Measurements from ENCODE around the gene TMCO4. TPM values are rescaled to one million over a fixed set of nuclear protein-coding genes. Genes with fewer than 3 reads are reported as not detected.

The TMCO4 gene
- total and polyA plus RNA-seq, 2 donors (not counting 3 experiments of a cell fraction or from before 2014, with no cell fraction given) = 7.6 to 10.3 TPM

- Histone ChIP-seq H3K9ac (replicated peaks; ENCODE audit: extremely low read depth, insufficient read depth, low read length) (peak overlapping the region; percentile 45), H3K27ac (ENCODE audit: insufficient read depth, low read depth, low read length) (peak overlapping the region; percentile 15), H3K4me1 (ENCODE audit: control insufficient read depth, extremely low read depth, insufficient read depth, low read length) (peaks cover 9% of the 10 kb centered on the region), H3K4me3 (replicated peaks in 1 of 3; ENCODE audit: insufficient read depth in 1 of 3, low read depth in 1 of 3, low read length in 3 of 3) (peak overlapping the region; percentile 31 to 72 (median 69)), H3K9me1 (replicated peaks; ENCODE audit: control insufficient read depth, extremely low read depth, insufficient read depth, low read length) (no peaks in the 10 kb centered on the region), H2AFZ (ENCODE audit: low read depth, low read length) (peak overlapping the region; percentile 98), H3K4me2 (ENCODE audit: insufficient read depth, low read length) (peak overlapping the region; percentile 60), H3K9me3 (replicated peaks; ENCODE audit: control insufficient read depth, insufficient read depth, low read length) (no peaks in the 10 kb centered on the region), H3K36me3 (ENCODE audit: control insufficient read depth in 2 of 2, extremely low read depth in 1 of 2, insufficient read depth in 2 of 2, low read length in 2 of 2) (no peaks in the 10 kb centered on the region), H3K79me2 (ENCODE audit: control insufficient read depth, insufficient read depth, low read length) (no peaks in the 10 kb centered on the region), H4K20me1 (replicated peaks; ENCODE audit: control insufficient read depth, extremely low read depth, insufficient read depth, low read length) (no peaks in the 10 kb centered on the region), H3K27me3 (ENCODE audit: control insufficient read depth in 2 of 2, insufficient read depth in 2 of 2, low read length in 2 of 2) (no peaks in the 10 kb centered on the region)
- intact Hi-C loops (cut with micrococcal nuclease) (loop anchor here (2.0 kb wide), 1 partner anchor 83 kb away; the partner anchor contains the start of gene OTUD3), dilution Hi-C loops (cut with MboI; ENCODE audit: extremely low pct_ligation_motif_present, low sequenced_read_pairs) (no loop called here)
- DNase-seq (ENCODE audit: low read depth, low spot score) = peak; percentile 60
- ChIA-PET POLR2A (interaction anchor here (0.9 kb wide), 1 partner anchor 34 kb away, joined by 3 read pairs; no protein-coding TSS in a partner anchor), CTCF (interaction anchor here (0.6 to 1.3 kb wide), 4 partner anchors 16 to 82 kb away, joined by 3 to 5 read pairs (median 3); partner anchors contain the start of gene OTUD3)
- no peak for TF ChIP-seq POLR2AphosphoS5 (IDR thresholded peaks at IDR 0.05; ENCODE audit: insufficient read depth, low read depth, low read length)
- no peak for TF ChIP-seq MYC (IDR thresholded peaks at IDR 0.05; ENCODE audit: low read depth, low read length)
- TF ChIP-seq, protein P1, sequence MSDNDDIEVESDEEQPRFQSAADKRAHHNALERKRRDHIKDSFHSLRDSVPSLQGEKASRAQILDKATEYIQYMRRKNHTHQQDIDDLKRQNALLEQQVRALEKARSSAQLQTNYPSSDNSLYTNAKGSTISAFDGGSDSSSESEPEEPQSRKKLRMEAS (IDR thresholded peaks at IDR 0.05; ENCODE audit: insufficient read depth, insufficient read length) = no peak
- no peak for TF ChIP-seq CTCF (IDR thresholded peaks at IDR 0.05; ENCODE audit: extremely low read depth in 1 of 2, insufficient read depth in 1 of 2, low read depth in 1 of 2, low read length in 2 of 2)
- no peak for TF ChIP-seq JUN (IDR thresholded peaks at IDR 0.05; ENCODE audit: borderline replicate concordance, insufficient read depth, insufficient read length, low read depth)
- TF ChIP-seq GATA2 (IDR thresholded peaks at IDR 0.05; ENCODE audit: insufficient read depth, insufficient read length, low read depth, low read length) = no peak
- no peak for TF ChIP-seq POLR2A (IDR thresholded peaks at IDR 0.05; ENCODE audit: low read depth, low read length)
- no peak for TF ChIP-seq FOS (IDR thresholded peaks at IDR 0.05; ENCODE audit: borderline replicate concordance, insufficient read depth, low read length)
- TF ChIP-seq EZH2 (IDR thresholded peaks at IDR 0.05; ENCODE audit: borderline replicate concordance, low read depth, low read length, severe bottlenecking) = no peak
- FAIRE-seq = peak; percentile 60
- BruUV-seq (replicated peaks) = no TSS peak
These were observed 524 bp upstream of the TMCO4 start for GRCh38 chr1:19800076-19800804.
